Activated CD8-positive, alpha-beta memory T cell treated with anti-CD3 and anti-CD28 coated beads, Interleukin-2, amount 50 U/mL, for 24 hours (primary cell): ENCODE results near the gene PRRT1.
"Not testable (repeated sequence)": the region's sequence is repeated elsewhere in the genome, so short reads cannot be mapped to it uniquely, and the experiment has no call there.

Experiments used
- DNase-seq: peaks from one replicate; pipeline ENCODE4 v3.0.0-alpha.2; 2020; ENCODE audit errors: extremely low read depth

Gene PRRT1

DNA sequence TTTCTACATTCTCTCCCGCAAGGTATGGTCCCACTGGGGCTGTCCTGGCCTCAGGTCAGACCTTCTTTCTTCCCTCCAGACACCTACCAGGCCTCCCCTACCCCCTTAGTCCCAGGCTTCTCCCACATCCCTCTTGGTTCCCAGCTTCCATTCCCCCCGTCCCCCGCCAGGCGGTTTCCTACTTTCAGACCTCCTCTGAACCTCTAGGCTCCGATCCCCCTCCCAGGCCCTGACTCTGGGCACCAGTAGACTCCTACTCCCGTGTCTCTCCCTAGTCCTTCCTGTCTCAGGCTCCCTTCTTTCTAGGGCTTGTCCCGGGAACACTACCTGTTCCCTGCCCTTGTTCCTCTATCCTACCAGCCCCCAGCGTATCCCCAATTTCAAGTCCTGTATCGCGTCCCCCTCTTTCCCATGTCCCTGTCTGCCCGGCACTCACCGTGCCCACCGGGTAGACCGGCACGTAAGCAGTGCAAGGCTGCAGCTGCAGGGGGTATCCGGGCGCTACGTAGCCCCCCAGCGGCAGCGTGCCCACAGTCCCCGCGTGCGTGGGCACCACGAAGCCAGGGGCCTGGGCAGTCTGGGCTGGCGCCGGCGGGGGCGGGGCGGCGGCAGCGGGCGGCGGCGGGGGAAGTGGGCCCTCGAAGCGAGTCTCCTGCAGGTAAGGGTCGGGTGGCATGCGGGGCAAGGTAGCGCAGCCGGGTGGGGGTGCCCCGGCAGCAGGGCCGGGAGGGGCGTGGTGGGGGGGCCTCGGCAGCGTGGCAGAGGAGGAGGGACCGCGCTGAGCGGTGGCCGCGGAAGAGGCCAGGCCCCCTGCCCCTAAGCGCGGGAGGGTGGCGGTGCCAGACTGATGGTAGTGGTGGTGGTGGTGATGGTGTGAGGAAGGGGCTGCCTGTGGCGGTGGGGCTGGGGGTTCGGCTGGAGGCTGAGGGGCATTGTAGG lies 1.5 kb downstream of the PRRT1 start:
- DNase-seq, result no peak

- DNase-seq, result no peak
These were observed 2.5 kb downstream of the PRRT1 start for GRCh38 chr6:32149092-32149755.

- peak; percentile 36 for DNase-seq
These were observed 3.2 kb downstream of the PRRT1 start for GRCh38 chr6:32148289-32149091.

DNA sequence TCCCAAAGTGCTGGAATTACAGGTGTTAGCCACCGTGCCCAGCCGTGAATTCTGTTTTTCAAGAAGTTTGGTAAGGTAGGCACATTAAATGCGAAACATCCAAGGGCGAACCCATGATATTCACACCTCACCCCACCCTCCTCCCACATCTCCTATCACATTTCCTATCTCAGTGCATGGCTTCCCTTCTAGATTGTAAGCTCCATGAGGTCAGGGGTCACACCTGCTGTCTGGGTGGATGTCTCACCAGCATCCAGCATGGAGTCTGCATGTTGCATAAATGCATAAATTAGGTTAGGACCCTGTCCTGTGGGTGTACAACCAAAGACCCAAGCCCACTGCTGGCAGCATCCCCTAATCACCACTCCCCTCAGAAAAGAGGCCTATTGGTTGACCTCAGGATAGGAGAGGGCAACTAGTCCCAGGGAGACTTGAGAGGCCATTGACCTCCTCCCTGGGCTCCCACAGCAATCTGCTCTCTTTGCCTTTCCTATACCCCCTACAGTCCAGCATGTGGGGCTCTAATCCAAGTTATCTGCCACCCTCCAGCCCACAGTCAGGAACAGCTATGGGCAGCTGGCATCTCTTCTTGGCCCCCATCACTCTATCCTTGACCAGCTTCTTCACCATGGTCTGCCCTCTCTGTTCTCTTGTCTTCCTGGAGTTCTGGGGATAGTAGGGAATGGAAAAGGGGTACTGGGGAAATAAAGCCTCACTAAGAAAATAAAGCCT lies 4.2 kb downstream of the PRRT1 start:
- no peak for DNase-seq

DNA sequence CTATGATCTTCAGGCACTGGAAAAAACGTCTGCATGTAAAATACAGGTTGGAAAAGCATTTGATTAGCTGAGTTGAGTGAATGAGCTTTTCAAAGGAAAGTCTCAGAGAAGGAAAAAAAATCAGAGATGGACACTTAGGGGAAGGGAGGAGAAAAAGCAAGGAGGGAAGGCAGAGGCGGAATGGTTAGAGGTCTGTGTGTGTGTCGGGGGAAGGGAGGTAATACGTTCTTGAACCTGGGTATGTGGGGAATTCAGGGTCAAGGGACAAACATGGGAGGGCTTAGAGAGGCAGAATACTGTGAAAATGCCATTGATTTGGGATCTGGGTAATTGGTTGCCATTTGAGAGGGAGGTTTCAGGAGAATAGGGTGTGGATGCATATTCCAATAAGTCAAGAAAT lies 5.1 kb downstream of the PRRT1 start:
- DNase-seq, result no peak

DNA sequence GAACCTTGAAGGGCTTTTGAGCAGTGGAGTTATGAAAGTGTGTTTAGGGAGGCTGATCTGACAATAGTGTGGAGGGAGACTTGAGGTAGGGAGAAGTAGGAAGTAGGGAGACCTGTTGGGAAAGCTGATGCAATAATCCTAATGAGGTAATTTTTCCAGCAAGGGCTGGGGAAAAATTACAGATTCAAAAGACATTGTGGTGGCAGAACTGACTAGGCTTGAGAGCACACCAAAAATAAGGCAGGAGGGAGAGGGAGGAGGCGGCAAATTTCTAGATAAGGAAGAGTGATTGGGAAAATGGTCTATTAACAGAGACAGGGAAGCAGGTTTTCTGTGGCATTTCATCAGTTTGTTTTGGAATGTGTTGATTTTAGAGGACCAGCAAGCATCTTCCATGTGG lies 5.5 kb downstream of the PRRT1 start:
- no peak for DNase-seq

DNA sequence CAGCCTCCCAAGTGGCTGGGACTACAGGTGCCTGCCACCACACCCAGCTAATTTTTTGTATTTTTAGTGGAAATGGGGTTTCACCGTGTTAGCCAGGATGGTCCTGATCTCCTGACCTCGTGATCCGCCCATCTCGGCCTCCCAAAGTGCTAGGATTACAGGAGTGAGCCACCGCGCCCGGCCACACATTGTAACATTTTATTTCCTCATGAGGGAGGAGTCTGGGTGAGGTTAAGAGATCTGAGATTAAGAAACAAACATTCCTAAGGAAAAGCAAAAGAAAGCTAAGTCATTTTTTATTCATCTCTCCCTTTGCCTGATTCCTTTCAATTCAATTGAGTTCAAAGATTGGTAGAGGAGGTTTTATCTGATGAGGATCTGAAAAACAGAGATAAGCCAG lies 7.5 kb downstream of the PRRT1 start:
- not testable (repeated sequence) for DNase-seq

GRCh38 chr6:32140420-32141046 lies 11.2 kb downstream of the PRRT1 start:
- no peak for DNase-seq

- no peak for DNase-seq
These were observed 12.1 kb downstream of the PRRT1 start for GRCh38 chr6:32139590-32139989.

GRCh38 chr6:32137454-32137853 lies 14.3 kb downstream of the PRRT1 start:
- DNase-seq, result no peak

- DNase-seq, result no peak
These were observed 18.0 kb downstream of the PRRT1 start for GRCh38 chr6:32133786-32134185.

GRCh38 chr6:32132110-32132509 lies 19.6 kb downstream of the PRRT1 start:
- DNase-seq, result no peak

GRCh38 chr6:32131439-32131948 lies 20.2 kb downstream of the PRRT1 start:
- no peak for DNase-seq

- no peak for DNase-seq
These were observed 22.2 kb downstream of the PRRT1 start for GRCh38 chr6:32129297-32130088.

GRCh38 chr6:32128751-32129296 lies 22.9 kb downstream of the PRRT1 start:
- no peak for DNase-seq

DNA sequence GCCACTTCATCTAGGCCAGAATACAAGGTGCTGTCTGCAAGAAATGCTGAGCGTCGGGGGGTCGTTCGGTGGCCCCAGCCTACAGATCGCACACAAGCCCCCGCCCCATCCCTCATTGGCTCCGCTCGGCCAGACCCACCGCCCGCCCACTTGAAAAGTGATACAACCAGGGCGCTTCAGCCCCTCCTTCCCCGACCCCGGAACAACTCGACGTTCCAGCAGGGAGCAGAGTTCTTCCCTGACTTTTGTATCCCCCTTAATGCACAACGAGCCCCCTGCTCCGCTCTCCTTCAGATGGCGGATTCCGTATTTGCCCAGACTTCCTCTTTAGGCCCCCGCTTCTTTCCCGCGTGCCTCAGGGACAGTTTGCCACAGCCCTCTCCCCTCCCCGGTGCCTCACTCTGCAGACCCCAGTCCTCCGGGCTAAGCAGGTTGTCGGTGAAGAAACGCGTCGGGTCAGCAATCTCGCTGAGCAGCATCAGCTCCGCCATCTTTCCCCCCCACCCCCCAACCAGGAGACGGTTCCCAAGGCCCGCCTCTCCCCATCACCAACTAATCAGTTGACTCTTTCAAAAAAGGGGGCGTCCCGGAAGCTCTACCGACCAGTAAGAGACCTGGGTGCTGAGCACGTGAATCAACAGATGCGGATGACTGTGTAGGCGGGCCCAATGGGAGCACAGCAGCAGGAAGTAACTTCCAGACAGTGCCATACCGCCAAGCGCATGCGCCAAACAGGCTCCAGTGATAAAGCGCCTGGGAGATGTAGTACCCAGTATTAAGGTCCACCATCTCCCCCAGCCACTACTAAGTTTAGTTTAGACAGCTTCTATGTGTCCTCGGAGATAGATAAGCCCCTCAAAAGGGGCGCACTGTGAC lies 23.8 kb downstream of the PRRT1 start, which contains the start of gene ATF6B:
TSS of gene ATF6B (minus strand) at position 530 of the 876 bp plus-strand sequence. CDS start at position 491, 39 bp downstream.
- DNase-seq, result peak; percentile 96

DNA sequence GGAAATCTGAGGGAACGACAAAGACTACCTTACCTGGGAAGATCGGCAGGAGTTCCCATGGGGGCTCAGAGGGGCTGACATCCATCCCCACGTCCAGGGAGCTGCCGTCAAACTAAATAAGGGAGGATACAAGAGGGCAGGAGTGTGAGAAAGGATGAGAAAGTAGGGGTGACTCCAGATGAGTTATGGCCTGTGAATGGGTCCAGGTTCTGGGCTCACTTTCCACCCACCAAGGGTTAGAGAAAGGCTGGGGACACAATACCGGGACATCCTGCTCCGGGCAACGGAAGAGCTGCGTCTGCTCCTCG lies 24.4 kb downstream of the PRRT1 start:
- no peak for DNase-seq

DNA sequence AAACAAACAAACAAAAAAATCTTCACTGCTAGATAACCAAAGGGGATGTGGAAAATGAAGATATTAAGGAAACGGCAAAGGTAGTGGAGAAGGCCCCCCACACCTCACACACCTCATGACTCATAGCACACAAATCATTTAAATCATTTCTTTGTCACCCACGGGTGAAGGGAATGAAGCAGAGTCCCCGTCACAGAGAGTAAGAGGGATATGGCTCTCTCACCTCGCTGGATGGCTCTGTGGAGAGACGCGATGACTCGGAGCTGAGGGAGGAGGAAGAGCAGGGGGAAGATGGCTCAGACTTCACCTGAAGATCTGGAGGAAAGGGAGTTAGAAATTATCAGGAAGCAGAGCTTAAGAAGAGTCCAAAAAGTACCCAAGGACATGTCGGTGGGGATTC lies 24.9 kb downstream of the PRRT1 start:
- DNase-seq, result no peak

- no peak for DNase-seq
These were observed 28.1 kb downstream of the PRRT1 start for GRCh38 chr6:32123681-32124080.
